H9 (cell line): ENCODE results near the gene MYO1D. TPM values are rescaled to one million over a fixed set of nuclear protein-coding genes. Genes with fewer than 3 reads are reported as not detected.

Experiments used
- DNase-seq: peaks from one replicate; pipeline ENCODE4 v3.0.0-alpha.2; 2017
- H2AFZ ChIP-seq: one replicate; pipeline ENCODE4 v1.6.1; 2013; ENCODE audit warnings: mild to moderate bottlenecking, low read length, control low read depth, moderate library complexity
- H2AK5ac ChIP-seq: 2 replicates; pipeline ENCODE4 v1.6.1; 2013; ENCODE audit warnings: low read length, control low read depth, mixed read lengths; ENCODE audit not compliant: insufficient read length
- H2BK120ac ChIP-seq: one replicate; pipeline ENCODE4 v1.6.1; 2013; ENCODE audit warnings: low read depth, mild to moderate bottlenecking, low read length, control low read depth, inconsistent platforms; ENCODE audit not compliant: poor library complexity, severe bottlenecking
- H2BK12ac ChIP-seq: 2 replicates; pipeline ENCODE4 v1.6.1; 2013; ENCODE audit warnings: low read length, control low read depth, mixed read lengths, low read depth; ENCODE audit not compliant: insufficient read length
- H2BK15ac ChIP-seq: 2 replicates; pipeline ENCODE4 v1.6.1; 2013; ENCODE audit warnings: low read depth, low read length, control low read depth
- H2BK20ac ChIP-seq: one replicate; pipeline ENCODE4 v1.6.1; 2013; ENCODE audit warnings: low read depth, mild to moderate bottlenecking, low read length, control low read depth, inconsistent platforms; ENCODE audit not compliant: poor library complexity, severe bottlenecking
- H2BK5ac ChIP-seq: 2 replicates; pipeline ENCODE4 v1.6.1; 2013; ENCODE audit warnings: low read length, control low read depth, mixed read lengths; ENCODE audit not compliant: insufficient read length
- H3K14ac ChIP-seq: 2 replicates; pipeline ENCODE4 v1.6.1; 2013; ENCODE audit warnings: low read length, control low read depth; ENCODE audit not compliant: insufficient read depth
- H3K18ac ChIP-seq: 2 replicates; pipeline ENCODE4 v1.6.1; 2013; ENCODE audit warnings: low read depth, mild to moderate bottlenecking, mixed read lengths, low read length, control low read depth; ENCODE audit not compliant: insufficient read length
- H3K23ac ChIP-seq: 2 replicates; pipeline ENCODE4 v1.6.1; 2013; ENCODE audit warnings: low read length, control low read depth, mixed read lengths, low read depth; ENCODE audit not compliant: insufficient read length
- H3K23me2 ChIP-seq: 2 replicates; pipeline ENCODE4 v1.6.1; 2013; ENCODE audit warnings: low read depth, mild to moderate bottlenecking, mixed read lengths, low read length, control low read depth; ENCODE audit not compliant: insufficient read length, poor library complexity, severe bottlenecking
- H3K27ac ChIP-seq: 2 replicates; pipeline ENCODE4 v1.5.1; 2013; ENCODE audit warnings: low read length, control low read depth, mixed read lengths, low read depth; ENCODE audit not compliant: insufficient read length
- H3K27me3 ChIP-seq: 2 replicates; pipeline ENCODE4 v1.6.1; 2013; ENCODE audit warnings: low read length, control low read depth, inconsistent platforms; ENCODE audit not compliant: insufficient read depth
- H3K4ac ChIP-seq: 2 replicates; pipeline ENCODE4 v1.6.1; 2013; ENCODE audit warnings: low read depth, mild to moderate bottlenecking, control low read depth, inconsistent platforms, low read length, moderate library complexity
- H3K4me1 ChIP-seq: 2 replicates; pipeline ENCODE4 v1.6.1; 2013; ENCODE audit warnings: low read length, control low read depth, inconsistent platforms; ENCODE audit not compliant: insufficient read depth
- H3K4me2 ChIP-seq: 2 replicates; pipeline ENCODE4 v1.6.1; 2013; ENCODE audit warnings: low read length, control low read depth, mixed read lengths; ENCODE audit not compliant: insufficient read length, insufficient read depth
- H3K56ac ChIP-seq: 2 replicates; pipeline ENCODE4 v1.6.1; 2013; ENCODE audit warnings: low read depth, mild to moderate bottlenecking, mixed read lengths, low read length, control low read depth; ENCODE audit not compliant: insufficient read length
- H3K79me1 ChIP-seq: 2 replicates; pipeline ENCODE4 v1.6.1; 2013; ENCODE audit warnings: low read depth, mild to moderate bottlenecking, moderate library complexity, low read length, control low read depth, inconsistent platforms; ENCODE audit not compliant: insufficient read depth, poor library complexity, severe bottlenecking
- H3K79me2 ChIP-seq: 2 replicates; pipeline ENCODE4 v1.6.1; 2013; ENCODE audit warnings: low read length, control low read depth, inconsistent platforms; ENCODE audit not compliant: insufficient read depth
- H3K9ac ChIP-seq: 2 replicates; pipeline ENCODE4 v1.6.1; 2013; ENCODE audit warnings: low read length, control low read depth, mixed read lengths; ENCODE audit not compliant: insufficient read length; ENCODE audit errors: extremely low read depth
- H3K9me3 ChIP-seq: one replicate; pipeline ENCODE4 v1.6.1; 2013; ENCODE audit warnings: low read depth, low read length, inconsistent platforms; ENCODE audit not compliant: control insufficient read depth
- H3T11ph ChIP-seq: one replicate; pipeline ENCODE4 v1.6.1; 2013; ENCODE audit warnings: mild to moderate bottlenecking, low read length, control low read depth, inconsistent platforms
- H4K20me1 ChIP-seq: one replicate; pipeline ENCODE4 v1.6.1; 2013; ENCODE audit not compliant: control insufficient read depth, insufficient read length, insufficient read depth
- H4K5ac ChIP-seq: 2 replicates; pipeline ENCODE4 v1.6.1; 2013; ENCODE audit warnings: low read depth, mild to moderate bottlenecking, mixed read lengths, low read length, control low read depth; ENCODE audit not compliant: insufficient read length
- H4K8ac ChIP-seq: replicated peaks from 2 replicates; pipeline ENCODE4 v1.6.1; 2013; ENCODE audit warnings: low read length, control low read depth, mixed read lengths, low read depth; ENCODE audit not compliant: insufficient read length
- H4K91ac ChIP-seq: 2 replicates; pipeline ENCODE4 v1.6.1; 2013; ENCODE audit warnings: low read depth, mild to moderate bottlenecking, moderate library complexity, mixed read lengths, low read length, control low read depth; ENCODE audit not compliant: insufficient read length
- H3K27ac Mint-ChIP-seq, 3 experiments: 2 replicates in 2 of 3; 3 replicates in 1 of 3; pipeline ENCODE4 v1.8.0; 2020 to 2021; ENCODE audit warnings: mixed read lengths in 3 of 3, mild to moderate bottlenecking in 1 of 3, moderate library complexity in 1 of 3
- H3K27me3 Mint-ChIP-seq: 2 replicates; pipeline ENCODE4 v1.8.0; 2021; ENCODE audit warnings: low read depth, mild to moderate bottlenecking, moderate library complexity, mixed read lengths
- H3K36me3 Mint-ChIP-seq, 3 experiments: 2 replicates in 2 of 3; 3 replicates in 1 of 3; pipeline ENCODE4 v1.8.0; 2020 to 2021; ENCODE audit warnings: low read depth in 3 of 3, mixed read lengths in 3 of 3; ENCODE audit not compliant: insufficient read depth in 1 of 3
- H3K4me1 Mint-ChIP-seq, 2 experiments: 2 replicates each; pipeline ENCODE4 v1.8.0; 2020; ENCODE audit warnings: mixed read lengths in 2 of 2
- H3K4me3 Mint-ChIP-seq, 2 experiments: 2 replicates in 1 of 2; 3 replicates in 1 of 2; pipeline ENCODE4 v1.8.0; 2020 to 2021; ENCODE audit warnings: mild to moderate bottlenecking in 2 of 2, mixed read lengths in 2 of 2, moderate library complexity in 1 of 2
- H3K9me3 Mint-ChIP-seq, 2 experiments: 2 replicates in 1 of 2; 3 replicates in 1 of 2; pipeline ENCODE4 v1.8.0; 2020; ENCODE audit warnings: mild to moderate bottlenecking in 2 of 2, mixed read lengths in 2 of 2, moderate library complexity in 1 of 2
- WGBS: extraction: QIAGEN DNeasy Blood & Tissue Kit; methylation state at CpG from one replicate; pipeline ENCODE4 v1.1.7; 2013; ENCODE audit warnings: missing lambda C conversion rate, low lambda C conversion rate, mixed read lengths; ENCODE audit not compliant: insufficient read length; ENCODE audit errors: extremely low coverage; 5-methylcytosine and 5-hydroxymethylcytosine counted together
- total RNA-seq: library from RNA; stranded (reverse); gene quantifications from 2 replicates; pipeline ENCODE4 v1.2.1, GENCODE V29; 2021
- TF ChIP-seq, protein P1 (sequence below): fragments of 200-600 bp; sonication (generic); conservative IDR thresholded peaks from 3 replicates; pipeline ENCODE4 v1.8.0; 2021; ENCODE audit warnings: antibody characterized with exemption, mild to moderate bottlenecking

Gene MYO1D
- total RNA-seq, 1 experiment from 2014 or later: 19.0 TPM

DNA sequence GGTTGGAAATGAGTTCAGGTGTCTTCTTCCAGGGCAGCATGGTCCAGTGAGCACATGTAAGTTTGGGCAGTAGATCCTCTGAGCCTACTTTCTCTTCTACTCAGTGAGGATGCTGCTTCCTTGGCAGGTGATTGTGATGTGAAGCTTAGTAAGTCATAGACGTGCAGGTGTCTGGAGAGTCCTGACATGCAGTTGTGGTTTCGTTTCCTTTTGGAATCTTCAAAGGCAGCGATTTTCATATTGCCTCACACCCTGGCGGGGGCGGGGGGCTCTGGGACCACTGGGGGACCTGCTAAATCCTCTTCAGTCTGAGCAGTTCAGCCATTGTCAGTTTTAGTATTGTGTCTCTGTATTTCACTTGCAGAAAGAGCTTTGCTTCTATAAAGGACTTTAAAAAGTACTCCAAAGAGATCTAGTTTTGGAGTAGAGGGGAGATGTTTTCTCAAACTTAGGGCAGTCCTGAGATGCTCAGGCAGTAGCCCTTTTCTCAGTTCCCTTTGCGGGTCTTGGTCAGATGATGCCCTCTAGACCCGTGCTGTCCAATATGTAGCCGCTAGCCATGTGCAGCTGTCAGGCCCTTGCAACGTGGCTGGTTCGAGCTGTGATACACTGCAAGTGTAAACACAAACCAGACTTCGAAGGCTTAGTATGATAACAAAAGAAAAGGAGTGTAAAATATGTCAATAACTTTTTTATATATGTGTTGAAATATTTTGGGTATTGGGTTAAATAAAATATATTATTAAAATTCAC, 394.2 kb downstream of the MYO1D start:
- no peaks in the 10 kb centered on the region; a peak in 1 of 5 replicates for H3K9me3 Mint-ChIP-seq
- no peak for DNase-seq
- H3K27me3 ChIP-seq: no peaks in the 10 kb centered on the region
- no CpG with 5 or more reads among the region's 11 CpGs for WGBS
- no peaks in the 10 kb centered on the region for H4K20me1 ChIP-seq
- H3K36me3 Mint-ChIP-seq: peaks cover 32 to 48% (median 47%) of the 10 kb centered on the region in 3 experiments; a peak in 6 of 7 replicates
- H3K14ac ChIP-seq: no peak overlapping the region
- H3K4me1 ChIP-seq: peaks cover 5% of the 10 kb centered on the region; the same call in 1 of the 2 replicates
- H3K18ac ChIP-seq: no peak overlapping the region
- TF ChIP-seq, protein P1, sequence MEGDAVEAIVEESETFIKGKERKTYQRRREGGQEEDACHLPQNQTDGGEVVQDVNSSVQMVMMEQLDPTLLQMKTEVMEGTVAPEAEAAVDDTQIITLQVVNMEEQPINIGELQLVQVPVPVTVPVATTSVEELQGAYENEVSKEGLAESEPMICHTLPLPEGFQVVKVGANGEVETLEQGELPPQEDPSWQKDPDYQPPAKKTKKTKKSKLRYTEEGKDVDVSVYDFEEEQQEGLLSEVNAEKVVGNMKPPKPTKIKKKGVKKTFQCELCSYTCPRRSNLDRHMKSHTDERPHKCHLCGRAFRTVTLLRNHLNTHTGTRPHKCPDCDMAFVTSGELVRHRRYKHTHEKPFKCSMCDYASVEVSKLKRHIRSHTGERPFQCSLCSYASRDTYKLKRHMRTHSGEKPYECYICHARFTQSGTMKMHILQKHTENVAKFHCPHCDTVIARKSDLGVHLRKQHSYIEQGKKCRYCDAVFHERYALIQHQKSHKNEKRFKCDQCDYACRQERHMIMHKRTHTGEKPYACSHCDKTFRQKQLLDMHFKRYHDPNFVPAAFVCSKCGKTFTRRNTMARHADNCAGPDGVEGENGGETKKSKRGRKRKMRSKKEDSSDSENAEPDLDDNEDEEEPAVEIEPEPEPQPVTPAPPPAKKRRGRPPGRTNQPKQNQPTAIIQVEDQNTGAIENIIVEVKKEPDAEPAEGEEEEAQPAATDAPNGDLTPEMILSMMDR: no peak
- H3K79me2 ChIP-seq: no peaks in the 10 kb centered on the region
- no peak overlapping the region for H3K4ac ChIP-seq
- H3K4me3 Mint-ChIP-seq: no peak overlapping the region
- no peak overlapping the region for H4K8ac ChIP-seq
- no peak overlapping the region for H3K23ac ChIP-seq
- no peaks in the 10 kb centered on the region for H3K9me3 ChIP-seq
- H3K27ac ChIP-seq: no peak overlapping the region
- H4K91ac ChIP-seq: no peak overlapping the region
- no peaks in the 10 kb centered on the region for H3K79me1 ChIP-seq
- no peak overlapping the region for H2AFZ ChIP-seq
- no peak overlapping the region for H3K9ac ChIP-seq
- no peak overlapping the region for H4K5ac ChIP-seq
- H2AK5ac ChIP-seq: no peak overlapping the region
- H2BK120ac ChIP-seq: no peak overlapping the region
- H2BK20ac ChIP-seq: no peak overlapping the region
- no peak overlapping the region for H2BK5ac ChIP-seq
- H3K23me2 ChIP-seq: peaks cover 8% of the 10 kb centered on the region
- H3K4me1 Mint-ChIP-seq: peaks cover 39 to 49% of the 10 kb centered on the region in 2 experiments
- H3K27me3 Mint-ChIP-seq: peaks cover 1% of the 10 kb centered on the region; the same call in 1 of the 2 replicates
- no peak overlapping the region for H3K4me2 ChIP-seq
- H3K27ac Mint-ChIP-seq: peak overlapping the region in 2 of 3 experiments; percentile 61 to 64; a peak in 2 of 7 replicates
- no peak overlapping the region for H2BK15ac ChIP-seq
- H2BK12ac ChIP-seq: no peak overlapping the region
- H3K56ac ChIP-seq: no peak overlapping the region
- no peak overlapping the region for H3T11ph ChIP-seq
